Activated T-helper 2 cell treated with anti-CD3 and anti-CD28 coated beads, Interferon-gamma antibody, Interleukin-2, Interleukin-4, amounts not matched to agents 10 μg/mL and 5 μg/mL and 100 μg/mL, durations not matched to agents 14 hours and 24 hours and 36 hours (primary cell): ENCODE data around the gene MGMT. TPM values are rescaled to one million over a fixed set of nuclear protein-coding genes. Genes with fewer than 3 reads are reported as not detected.

Source experiments
- DNase-seq: peaks from one replicate; pipeline ENCODE4 v3.0.0; 2021; ENCODE audit warnings: low spot score
- H3K27ac Mint-ChIP-seq: one replicate; pipeline ENCODE4 v1.8.0; 2021; ENCODE audit warnings: mixed read lengths
- H3K27me3 Mint-ChIP-seq: one replicate; pipeline ENCODE4 v1.8.0; 2021; ENCODE audit warnings: low read depth, mixed read lengths
- H3K36me3 Mint-ChIP-seq: one replicate; pipeline ENCODE4 v1.8.0; 2021; ENCODE audit warnings: low read depth, mixed read lengths
- H3K4me1 Mint-ChIP-seq: one replicate; pipeline ENCODE4 v1.8.0; 2021; ENCODE audit warnings: low read depth, mixed read lengths
- H3K4me3 Mint-ChIP-seq: one replicate; pipeline ENCODE4 v1.8.0; 2021; ENCODE audit warnings: low read depth, mild to moderate bottlenecking, moderate library complexity, mixed read lengths
- H3K9me3 Mint-ChIP-seq: one replicate; pipeline ENCODE4 v1.8.0; 2021; ENCODE audit warnings: mixed read lengths
- intact Hi-C: fragments of 100-400 bp; cut with micrococcal nuclease; formaldehyde crosslinking; loops from one replicate; pipeline ENCODE4 v1.15.1; 2023
- total RNA-seq: library from RNA; stranded (reverse); gene quantifications from 2 replicates; pipeline ENCODE4 v1.2.3, GENCODE V29; 2022

MGMT gene
- total RNA-seq, 1 donor from 2014 or later: 15.8 TPM

- intact Hi-C loops: no loop called here
- no peak for DNase-seq
Measured at GRCh38 chr10:129768437-129769355, 301.7 kb downstream of the MGMT start.

GRCh38 chr10:129769381-129770116 is 302.5 kb downstream of the MGMT start:
- no peak for DNase-seq
- Mint-ChIP-seq H3K4me1 (no peaks in the 10 kb centered on the region), H3K4me3 (no peak overlapping the region), H3K27me3 (no peaks in the 10 kb centered on the region), H3K36me3 (no peaks in the 10 kb centered on the region), H3K9me3 (no peaks in the 10 kb centered on the region), H3K27ac (no peak overlapping the region)
- intact Hi-C loops: no loop called here

More at GRCh38 chr10:129768437-129769355, 301.7 kb downstream of the MGMT start:
- Mint-ChIP-seq H3K27ac (no peak overlapping the region), H3K4me3 (no peak overlapping the region), H3K27me3 (no peaks in the 10 kb centered on the region), H3K4me1 (no peaks in the 10 kb centered on the region), H3K36me3 (no peaks in the 10 kb centered on the region), H3K9me3 (no peaks in the 10 kb centered on the region)

- Mint-ChIP-seq H3K4me1 (no peaks in the 10 kb centered on the region), H3K27me3 (no peaks in the 10 kb centered on the region)
- DNase-seq: no peak
Measured at GRCh38 chr10:129770286-129770685, 303.2 kb downstream of the MGMT start.

GRCh38 chr10:129771024-129771423 is 304.0 kb downstream of the MGMT start:
- Mint-ChIP-seq H3K9me3 (no peaks in the 10 kb centered on the region), H3K36me3 (no peaks in the 10 kb centered on the region), H3K27me3 (no peaks in the 10 kb centered on the region), H3K4me3 (no peak overlapping the region), H3K4me1 (no peaks in the 10 kb centered on the region), H3K27ac (no peak overlapping the region)
- intact Hi-C loops: no loop called here
- DNase-seq: no peak

More at GRCh38 chr10:129770286-129770685, 303.2 kb downstream of the MGMT start:
- Mint-ChIP-seq H3K36me3 (no peaks in the 10 kb centered on the region), H3K9me3 (no peaks in the 10 kb centered on the region), H3K27ac (no peak overlapping the region), H3K4me3 (no peak overlapping the region)
- intact Hi-C loops: no loop called here

- H3K9me3 Mint-ChIP-seq: no peaks in the 10 kb centered on the region
- H3K36me3 Mint-ChIP-seq: no peaks in the 10 kb centered on the region
- DNase-seq: no peak
- H3K4me1 Mint-ChIP-seq: no peaks in the 10 kb centered on the region
- no peak overlapping the region for H3K27ac Mint-ChIP-seq
- H3K27me3 Mint-ChIP-seq: no peaks in the 10 kb centered on the region
- intact Hi-C loops: no loop called here
- no peak overlapping the region for H3K4me3 Mint-ChIP-seq
Measured at GRCh38 chr10:129771576-129771975, 304.5 kb downstream of the MGMT start.

GRCh38 chr10:129771991-129772431 is 305.0 kb downstream of the MGMT start:
- no peak for DNase-seq
- intact Hi-C loops: no loop called here
- Mint-ChIP-seq H3K27me3 (no peaks in the 10 kb centered on the region), H3K9me3 (no peaks in the 10 kb centered on the region), H3K36me3 (no peaks in the 10 kb centered on the region), H3K27ac (no peak overlapping the region), H3K4me3 (no peak overlapping the region), H3K4me1 (no peaks in the 10 kb centered on the region)

- no peaks in the 10 kb centered on the region for H3K36me3 Mint-ChIP-seq
- no peak overlapping the region for H3K4me3 Mint-ChIP-seq
- intact Hi-C loops: no loop called here
- no peak for DNase-seq
- H3K27me3 Mint-ChIP-seq: no peaks in the 10 kb centered on the region
- no peak overlapping the region for H3K27ac Mint-ChIP-seq
- H3K4me1 Mint-ChIP-seq: no peaks in the 10 kb centered on the region
- H3K9me3 Mint-ChIP-seq: no peaks in the 10 kb centered on the region
Measured at GRCh38 chr10:129772468-129773358, 305.7 kb downstream of the MGMT start.

GRCh38 chr10:129773359-129773990 is 306.4 kb downstream of the MGMT start:
- no peaks in the 10 kb centered on the region for H3K36me3 Mint-ChIP-seq
- H3K27me3 Mint-ChIP-seq: no peaks in the 10 kb centered on the region
- no peak overlapping the region for H3K27ac Mint-ChIP-seq
- H3K4me1 Mint-ChIP-seq: no peaks in the 10 kb centered on the region
- H3K4me3 Mint-ChIP-seq: no peak overlapping the region
- intact Hi-C loops: no loop called here
- no peaks in the 10 kb centered on the region for H3K9me3 Mint-ChIP-seq
- DNase-seq: no peak

GRCh38 chr10:129774082-129774735 is 307.2 kb downstream of the MGMT start:
- intact Hi-C loops: no loop called here
- Mint-ChIP-seq H3K4me3 (no peak overlapping the region), H3K27ac (no peak overlapping the region), H3K27me3 (no peaks in the 10 kb centered on the region), H3K4me1 (no peaks in the 10 kb centered on the region), H3K9me3 (no peaks in the 10 kb centered on the region), H3K36me3 (no peaks in the 10 kb centered on the region)
- no peak for DNase-seq

GRCh38 chr10:129774736-129775401 is 307.8 kb downstream of the MGMT start:
- H3K4me1 Mint-ChIP-seq: no peaks in the 10 kb centered on the region
- H3K36me3 Mint-ChIP-seq: no peaks in the 10 kb centered on the region
- intact Hi-C loops: no loop called here
- H3K9me3 Mint-ChIP-seq: no peaks in the 10 kb centered on the region
- H3K27ac Mint-ChIP-seq: no peak overlapping the region
- no peaks in the 10 kb centered on the region for H3K27me3 Mint-ChIP-seq
- no peak for DNase-seq
- H3K4me3 Mint-ChIP-seq: no peak overlapping the region

GRCh38 chr10:129775681-129776080 is 308.6 kb downstream of the MGMT start:
- intact Hi-C loops: no loop called here
- no peaks in the 10 kb centered on the region for H3K9me3 Mint-ChIP-seq
- no peaks in the 10 kb centered on the region for H3K36me3 Mint-ChIP-seq
- H3K4me1 Mint-ChIP-seq: no peaks in the 10 kb centered on the region
- no peak overlapping the region for H3K27ac Mint-ChIP-seq
- no peaks in the 10 kb centered on the region for H3K27me3 Mint-ChIP-seq
- no peak overlapping the region for H3K4me3 Mint-ChIP-seq
- DNase-seq: no peak
